GM19193 (cell line): ENCODE measurements around the gene C12orf75.

Experiments
- POLR2A ChIP-seq: IDR thresholded peaks from 4 replicates; pipeline ENCODE4 v1.6.1; 2011; ENCODE audit not compliant: insufficient read depth, insufficient read length; ENCODE audit errors: extremely low read depth

The C12orf75 gene

DNA sequence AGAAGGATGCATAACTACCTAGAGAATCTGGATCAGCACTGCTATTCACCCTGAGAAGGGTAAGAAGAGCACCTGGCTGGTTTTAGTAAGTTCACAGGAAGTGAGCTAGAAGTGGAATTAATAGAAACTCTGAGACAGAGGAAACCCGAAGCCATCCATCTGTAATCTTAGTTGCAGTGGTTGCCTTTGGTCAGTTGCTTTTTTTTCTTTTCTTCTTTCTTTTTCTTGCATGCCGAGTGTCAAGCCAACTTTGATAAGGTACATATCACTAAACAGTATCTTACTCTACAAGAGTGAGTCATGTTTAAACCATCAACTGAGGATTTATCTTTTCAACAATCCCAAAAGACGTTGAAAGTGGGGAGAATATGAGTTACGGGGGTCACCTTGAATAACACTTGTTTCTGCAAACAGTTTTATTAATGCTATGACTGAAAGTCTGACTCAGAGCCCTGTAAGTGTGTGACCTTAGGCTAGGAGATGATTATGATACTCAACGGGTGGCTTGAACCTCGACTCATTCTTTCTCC, 26.7 kb downstream of the C12orf75 start:
- TF ChIP-seq POLR2A, result no peak

DNA sequence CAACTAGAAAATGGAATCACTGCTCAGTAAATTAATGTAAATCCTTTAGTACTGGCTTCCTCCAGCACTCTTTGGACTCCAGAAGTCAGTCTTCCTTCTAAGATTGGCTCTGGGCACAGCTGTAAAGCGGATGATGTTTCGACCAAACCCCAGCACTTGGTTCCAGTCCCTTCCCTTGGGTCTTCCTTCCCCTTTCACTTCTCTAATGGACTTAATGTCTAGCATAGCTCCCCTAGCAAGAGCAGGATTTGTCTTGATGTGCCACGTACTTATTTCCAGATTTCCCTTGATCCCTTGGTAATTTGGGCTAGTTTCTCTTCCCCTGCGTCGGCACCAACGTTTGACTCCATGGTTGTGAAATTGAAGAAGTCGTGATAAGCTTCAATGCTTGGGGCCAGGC, 28.3 kb downstream of the C12orf75 start:
- no peak for TF ChIP-seq POLR2A

DNA sequence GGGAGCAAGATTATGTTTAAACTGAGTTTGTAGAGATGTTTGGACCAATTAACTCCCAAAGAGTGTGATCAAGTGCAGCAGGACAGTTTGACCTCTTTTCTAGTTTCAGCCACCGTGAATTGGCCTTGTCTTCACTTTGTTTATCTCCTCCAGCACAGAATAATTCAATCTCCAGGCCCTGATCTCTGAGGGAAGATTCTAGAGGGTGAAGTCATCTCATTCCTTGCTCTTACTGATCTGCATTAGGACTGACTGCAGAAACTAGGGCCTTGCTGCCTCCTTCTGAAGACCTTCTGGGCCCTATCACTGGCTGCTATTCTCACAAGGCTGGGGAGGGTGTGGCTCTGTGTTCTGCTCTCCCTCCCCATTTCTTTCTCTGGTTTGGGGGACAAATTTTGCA, 29.4 kb downstream of the C12orf75 start:
- TF ChIP-seq POLR2A, result no peak

DNA sequence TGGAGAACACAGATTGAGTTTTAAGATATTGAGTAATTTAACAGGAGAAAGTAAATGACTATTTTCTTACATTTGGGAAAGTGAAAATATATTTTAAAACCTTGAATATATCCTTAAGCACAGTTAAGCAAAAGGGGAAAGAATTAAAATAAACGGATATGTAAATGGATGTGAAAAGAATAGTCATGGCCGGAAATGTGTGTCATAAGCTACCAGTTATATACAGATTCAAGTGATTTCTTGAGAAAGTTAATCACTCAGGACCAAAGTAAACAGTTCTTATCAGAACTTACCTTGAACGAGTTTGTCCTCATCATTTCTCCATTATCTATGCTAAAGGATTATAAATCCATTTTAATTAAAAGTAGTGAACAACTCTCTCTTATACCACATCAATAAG, 33.4 kb downstream of the C12orf75 start:
- no peak for TF ChIP-seq POLR2A

DNA sequence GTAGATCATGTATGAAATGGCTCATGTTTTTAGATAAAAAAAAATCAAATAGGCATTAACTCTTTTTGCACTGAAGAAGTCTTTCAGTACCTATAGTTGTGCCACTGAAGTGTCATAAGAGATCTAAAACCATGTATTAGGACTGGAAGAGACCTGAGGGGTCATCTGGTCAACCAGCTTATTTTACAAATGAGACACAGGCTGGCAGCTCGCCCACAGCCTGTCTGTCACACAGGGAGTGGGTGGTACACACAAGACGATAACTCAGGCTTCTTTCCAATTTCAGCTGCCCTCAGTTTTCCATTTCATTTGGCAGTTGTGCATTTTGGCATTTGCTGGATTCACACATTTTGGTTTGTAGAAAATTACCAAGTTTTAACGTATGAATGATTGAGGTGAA, 34.7 kb downstream of the C12orf75 start:
- TF ChIP-seq POLR2A, result no peak

DNA sequence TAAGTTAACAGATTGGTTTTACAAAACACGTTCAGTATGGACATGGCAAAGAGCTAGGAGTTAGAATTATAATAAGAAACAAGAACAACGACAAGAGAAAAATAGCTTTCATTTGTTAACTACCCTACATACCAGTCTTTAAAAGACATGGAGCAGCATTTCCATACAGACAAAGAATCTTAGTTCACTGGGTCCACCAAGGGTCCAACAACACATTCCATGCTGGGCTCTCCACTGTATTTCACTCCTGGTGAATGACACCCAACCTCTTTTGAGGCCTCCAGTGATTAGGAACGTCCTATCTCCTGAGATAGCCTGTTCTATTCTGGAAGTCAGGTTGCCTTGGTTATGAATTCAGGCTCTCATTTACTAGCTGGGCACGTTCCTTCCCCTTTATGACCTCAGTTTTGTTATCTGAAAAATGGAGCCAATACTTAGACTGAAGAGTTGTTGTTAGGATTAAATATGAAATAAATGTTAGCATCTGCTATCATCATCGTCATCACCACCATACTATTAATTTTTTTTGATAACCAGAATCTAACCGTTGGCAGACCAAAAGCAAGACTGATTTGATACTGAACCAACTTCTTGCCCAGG, 37.7 kb downstream of the C12orf75 start:
- no peak for TF ChIP-seq POLR2A

DNA sequence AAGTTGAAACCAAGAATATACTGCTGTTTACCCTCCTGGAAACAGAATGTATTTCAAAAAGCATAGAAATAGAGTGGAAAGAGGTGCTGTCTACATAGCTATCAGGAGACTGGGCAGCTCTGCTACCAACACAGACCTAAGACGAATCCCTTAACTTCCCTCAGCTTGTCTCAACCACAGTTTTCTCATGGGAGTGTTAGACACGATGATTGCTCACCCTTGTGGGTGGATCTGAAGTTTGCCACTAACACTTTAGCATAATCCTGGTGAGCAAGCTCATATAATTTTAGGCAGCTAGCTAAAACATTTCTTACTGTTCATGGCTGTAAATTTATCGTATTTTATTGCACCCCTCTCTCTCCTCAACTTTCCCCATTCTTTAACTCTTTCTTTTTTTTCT, 38.5 kb downstream of the C12orf75 start:
- no peak for TF ChIP-seq POLR2A

DNA sequence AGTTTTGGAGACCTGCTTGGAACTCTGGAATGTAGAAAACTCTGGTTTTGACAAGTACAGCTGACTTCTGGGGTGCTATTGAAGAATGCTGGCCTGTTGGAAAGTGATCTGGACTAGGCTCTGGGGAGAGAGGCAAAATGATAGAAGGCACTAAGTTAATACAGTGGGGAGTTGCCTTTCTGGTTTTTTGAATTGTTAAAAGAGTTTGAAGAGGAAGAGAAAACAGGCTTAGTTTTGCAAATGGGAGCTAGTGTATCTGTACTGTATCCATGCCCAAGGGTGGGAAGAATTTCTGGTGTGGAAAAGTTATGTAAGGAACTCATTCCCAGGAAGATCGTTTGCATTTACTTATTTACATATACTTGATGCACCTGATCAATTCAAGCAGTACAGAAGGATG, 43.8 kb downstream of the C12orf75 start:
- TF ChIP-seq POLR2A, result no peak

DNA sequence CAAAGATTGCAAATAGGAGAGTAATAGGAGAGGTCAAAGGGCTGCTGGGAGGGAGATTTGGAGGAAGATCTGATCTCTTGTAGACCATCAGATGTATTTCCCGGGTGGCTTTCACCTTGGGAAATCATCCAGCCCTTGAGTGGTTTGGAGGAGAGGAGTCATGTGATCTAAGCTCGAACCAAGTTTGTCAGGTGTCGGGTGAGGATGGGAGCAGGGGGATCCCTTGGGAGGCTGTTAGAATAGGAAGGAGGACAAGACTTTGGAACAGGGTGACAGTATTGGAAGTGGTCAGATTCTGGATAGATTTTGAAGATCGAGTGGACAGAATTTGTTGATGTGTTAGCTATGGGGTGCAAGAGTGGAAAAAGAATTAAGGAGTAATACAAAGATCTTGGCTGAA, 46.6 kb downstream of the C12orf75 start:
- TF ChIP-seq POLR2A, result no peak

DNA sequence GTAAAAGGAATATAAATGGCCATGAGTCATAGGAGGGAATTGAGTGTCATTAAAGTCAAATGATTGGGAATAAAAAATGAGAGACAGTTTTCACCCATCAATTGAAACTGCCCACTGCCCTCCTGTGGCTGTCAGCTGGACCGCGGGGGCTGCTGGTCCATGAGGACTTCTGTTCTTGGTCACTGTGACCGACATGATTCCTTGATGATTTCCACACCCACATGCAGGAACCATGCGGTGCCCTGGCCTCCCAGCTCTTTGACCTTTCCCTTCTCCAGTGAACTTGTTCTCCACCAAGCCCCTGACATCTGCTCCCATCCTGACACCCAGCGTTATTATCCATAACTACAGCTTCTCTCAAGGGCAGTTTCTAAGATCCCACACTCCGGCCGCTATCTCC, 48.4 kb downstream of the C12orf75 start:
- no peak for TF ChIP-seq POLR2A

DNA sequence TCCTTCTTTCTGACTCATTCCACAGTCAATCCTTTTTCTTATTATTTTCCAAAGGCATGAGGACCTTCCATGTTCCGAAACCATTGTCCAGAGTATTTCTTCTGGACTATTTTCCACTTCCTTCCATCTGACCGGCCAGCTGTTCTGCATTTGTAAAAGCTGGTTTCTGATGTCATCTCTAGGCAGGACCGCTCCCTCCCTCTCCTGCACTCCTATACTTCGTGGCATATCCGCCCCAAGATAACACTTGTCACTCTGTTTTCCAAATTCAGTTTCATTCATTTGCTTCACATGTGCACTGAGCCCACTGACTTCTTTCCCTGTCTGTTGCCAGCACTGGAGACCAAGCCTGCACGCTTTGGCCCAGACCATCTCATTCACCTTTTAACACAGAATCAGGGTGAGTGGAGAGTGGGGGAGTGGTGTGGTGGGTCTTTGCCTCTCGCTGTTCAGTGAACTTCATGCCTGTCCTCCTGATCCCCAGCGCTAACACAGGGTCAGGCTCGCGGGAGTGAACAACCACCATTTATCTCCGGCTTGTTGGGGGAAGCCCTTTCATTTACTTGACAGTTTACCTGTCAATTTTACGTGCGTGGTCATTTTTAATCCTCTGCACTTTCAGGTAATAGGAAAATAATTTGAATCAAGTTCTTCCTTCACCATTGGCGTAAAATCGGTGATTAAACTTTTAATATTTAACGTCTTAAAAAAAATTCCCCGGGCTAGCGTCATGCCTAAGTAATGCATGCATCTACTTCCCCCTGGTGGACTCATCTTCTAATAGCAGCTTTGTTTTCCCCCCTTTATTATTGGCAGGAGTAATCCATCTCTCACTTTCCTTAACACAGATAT, 52.5 kb downstream of the C12orf75 start:
- no peak for TF ChIP-seq POLR2A

DNA sequence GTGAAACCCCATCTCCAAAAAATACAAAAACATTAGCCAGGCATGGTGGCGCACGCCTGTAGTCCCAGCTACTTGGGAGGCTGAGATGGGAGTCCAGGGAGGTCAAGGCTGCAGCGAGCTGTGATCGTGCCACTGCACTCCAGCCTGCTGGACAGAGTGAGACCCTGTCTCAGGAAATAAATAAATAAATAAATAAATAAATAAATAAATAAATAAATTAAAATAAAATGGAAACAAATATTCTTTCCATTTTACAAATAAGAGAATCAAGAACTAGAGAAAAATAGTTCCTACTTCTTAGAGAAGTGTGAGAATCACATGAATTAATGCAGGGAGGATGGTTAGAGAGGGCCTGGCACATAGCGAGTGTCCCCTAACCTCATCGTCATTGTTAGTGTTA, 53.7 kb downstream of the C12orf75 start:
- no peak for TF ChIP-seq POLR2A

DNA sequence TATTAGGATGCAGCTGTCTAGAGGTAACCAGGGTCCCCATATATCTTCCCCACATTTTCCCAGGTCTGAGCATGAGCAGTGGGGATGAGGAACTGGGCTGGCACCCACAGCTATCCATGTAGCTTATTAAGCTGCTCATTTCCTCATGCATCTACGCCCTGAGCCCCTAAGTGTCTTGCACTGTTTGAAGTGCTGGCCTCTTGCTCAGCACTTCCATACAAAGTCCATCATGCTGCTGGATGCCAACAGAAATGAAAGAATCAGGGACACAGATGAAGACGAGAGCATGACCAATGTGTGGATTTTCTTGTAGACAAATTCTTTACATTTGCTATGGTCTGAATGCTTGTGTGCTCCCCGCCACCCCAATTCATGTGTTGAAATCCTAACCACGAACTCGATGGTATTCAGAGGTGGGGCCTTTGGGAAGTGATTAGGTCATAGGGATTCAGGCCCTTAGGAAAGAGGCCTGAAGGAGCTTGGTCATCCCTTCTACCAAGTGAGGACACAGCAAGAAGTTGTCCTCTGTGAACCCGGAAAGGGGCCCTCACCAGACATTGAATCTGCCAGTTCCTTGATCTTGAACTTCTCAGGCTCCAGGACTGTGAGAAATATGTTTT, 54.5 kb downstream of the C12orf75 start:
- no peak for TF ChIP-seq POLR2A

DNA sequence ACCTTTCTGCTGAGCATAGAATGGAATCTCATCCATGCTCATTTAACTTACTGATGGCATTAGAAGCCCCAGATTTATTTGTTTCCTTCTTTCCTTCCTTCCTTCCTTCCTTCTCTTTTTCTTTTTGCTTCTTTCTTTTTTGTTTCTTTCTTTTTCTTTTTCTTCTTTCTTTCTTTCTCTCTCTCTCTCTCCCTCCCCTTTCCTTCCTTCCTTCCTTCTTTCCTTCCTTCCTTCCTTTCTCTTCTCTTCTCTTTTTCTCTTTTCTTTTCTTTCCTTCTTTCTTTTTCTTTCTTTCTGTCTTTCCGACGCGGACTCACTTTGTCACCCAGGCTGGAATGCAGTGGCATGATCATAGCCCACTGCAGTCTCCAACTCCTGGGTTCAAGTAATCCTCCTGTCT, 55.9 kb downstream of the C12orf75 start:
- TF ChIP-seq POLR2A, result no peak

DNA sequence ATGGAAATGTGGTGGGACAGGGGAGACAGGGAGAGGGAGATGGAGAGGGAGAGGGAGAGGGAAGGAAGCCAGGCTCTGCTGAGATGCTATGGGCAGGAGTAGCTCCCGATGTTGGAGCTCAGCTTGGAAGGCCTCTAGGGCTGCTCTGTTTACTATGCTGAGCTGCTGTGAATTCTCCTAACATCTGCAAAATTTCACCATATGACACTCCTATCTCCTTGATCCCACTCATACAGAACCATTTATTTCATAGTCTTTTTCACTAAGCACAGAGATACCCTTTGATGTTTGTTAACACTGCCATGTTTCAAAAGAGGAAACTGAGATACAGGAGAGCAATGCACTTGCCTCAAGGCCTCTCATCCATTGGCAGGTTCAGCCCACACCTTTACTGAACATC, 60.7 kb downstream of the C12orf75 start:
- TF ChIP-seq POLR2A, result no peak

DNA sequence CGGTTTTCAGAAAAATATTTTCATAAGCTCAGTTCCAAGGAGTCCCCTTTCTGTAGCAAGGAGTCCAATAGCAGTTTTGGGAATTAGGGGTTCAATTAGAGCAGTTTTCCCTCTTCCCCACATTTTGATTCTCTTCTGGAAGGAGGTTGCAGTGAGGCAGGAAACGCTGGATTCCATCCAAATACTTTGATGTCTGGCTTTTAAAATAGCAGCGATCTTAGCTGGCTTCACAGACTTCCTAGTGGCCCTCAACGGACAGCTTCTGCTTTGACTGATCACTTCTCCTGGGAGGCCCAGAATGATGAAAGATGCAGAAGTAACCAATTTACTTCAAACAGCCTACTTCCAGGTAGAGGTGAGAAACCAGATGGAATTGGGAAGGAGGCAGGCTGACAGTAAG, 63.1 kb downstream of the C12orf75 start:
- no peak for TF ChIP-seq POLR2A
